H1 (cell line): Measurements from ENCODE around the gene TRPV6. TPM values are rescaled to one million over a fixed set of nuclear protein-coding genes. Genes with fewer than 3 reads are reported as not detected.

Source experiments
- CTCF ChIA-PET: fragments of 300-600 bp; sonication (Branson Sonifier 250); formaldehyde crosslinking; loops from one replicate; lab custom pipeline; 2021; ENCODE audit not compliant: partially characterized antibody; lab: Charles Lee
- POLR2A ChIA-PET: fragments of 300-600 bp; sonication (Branson Sonifier 250); formaldehyde crosslinking; loops from one replicate; lab custom pipeline; 2021; ENCODE audit warnings: inconsistent platforms; ENCODE audit not compliant: partially characterized antibody; lab: Charles Lee
- DNase-seq, 2 experiments: peaks; one replicate each; pipeline versions ENCODE4 v3.0.0 to v3.0.0-alpha.2; 2010 to 2022; ENCODE audit warnings: low spot score in 2 of 2, low read depth in 1 of 2, mixed read lengths in 1 of 2
- FAIRE-seq: peaks from 2 replicates; lab custom pipeline; 2011; peaks lifted over from hg19 to GRCh38; lab: Jason Lieb, UNC
- H2AFZ ChIP-seq: 2 replicates; pipeline ENCODE4 v1.8.1; 2012; ENCODE audit warnings: low read length, inconsistent platforms
- H2AK5ac ChIP-seq: 2 replicates; pipeline ENCODE4 v1.6.1; 2013; ENCODE audit warnings: low read depth, low read length
- H2BK120ac ChIP-seq: replicated peaks from 2 replicates; pipeline ENCODE3; 2013; ENCODE audit warnings: low read depth, low read length, inconsistent platforms
- H2BK12ac ChIP-seq: 2 replicates; pipeline ENCODE4 v1.6.1; 2013; ENCODE audit warnings: low read depth, low read length
- H2BK15ac ChIP-seq: 2 replicates; pipeline ENCODE4 v1.6.1; 2013; ENCODE audit warnings: low read length
- H2BK20ac ChIP-seq: 2 replicates; pipeline ENCODE4 v1.6.1; 2013; ENCODE audit warnings: low read length
- H2BK5ac ChIP-seq: 2 replicates; pipeline ENCODE4 v1.6.1; 2013; ENCODE audit warnings: low read depth, low read length
- H3K14ac ChIP-seq: 2 replicates; pipeline ENCODE4 v1.6.1; 2013; ENCODE audit warnings: inconsistent platforms; ENCODE audit not compliant: insufficient read length
- H3K18ac ChIP-seq: 2 replicates; pipeline ENCODE4 v1.6.1; 2013; ENCODE audit warnings: low read length; ENCODE audit errors: extremely low read depth
- H3K23ac ChIP-seq: 2 replicates; pipeline ENCODE4 v1.6.1; 2013; ENCODE audit warnings: inconsistent platforms; ENCODE audit not compliant: insufficient read length
- H3K23me2 ChIP-seq: 2 replicates; pipeline ENCODE4 v1.6.1; 2013; ENCODE audit warnings: low read depth, low read length
- H3K27ac ChIP-seq: 2 replicates; pipeline ENCODE4 v1.6.1; 2011; ENCODE audit warnings: low read depth, low read length, inconsistent platforms
- H3K27me3 ChIP-seq, 4 experiments: replicated peaks in 1 of 4; 1 replicate in 1 of 4; 2 replicates in 3 of 4; pipeline versions ENCODE4 v1.6.1 to v1.8.1; 2011 to 2013; ENCODE audit warnings: low read length in 3 of 4, mild to moderate bottlenecking in 3 of 4, inconsistent platforms in 2 of 4, mixed read lengths in 2 of 4, moderate library complexity in 1 of 4; ENCODE audit not compliant: control insufficient read depth in 3 of 4, insufficient read depth in 3 of 4; ENCODE audit errors: extremely low read depth in 1 of 4
- H3K36me3 ChIP-seq, 4 experiments: 2 replicates each; pipeline versions ENCODE4 v1.6.1 to v1.8.1; 2011 to 2013; ENCODE audit warnings: mild to moderate bottlenecking in 4 of 4, low read length in 3 of 4, moderate library complexity in 2 of 4, control low read depth in 1 of 4, inconsistent platforms in 1 of 4; ENCODE audit not compliant: insufficient read depth in 4 of 4, control insufficient read depth in 2 of 4
- H3K4ac ChIP-seq: replicated peaks from 2 replicates; pipeline ENCODE3; 2013; ENCODE audit warnings: low read length, low read depth, mixed read lengths, inconsistent platforms; ENCODE audit not compliant: insufficient read length
- H3K4me1 ChIP-seq, 4 experiments: replicated peaks in 1 of 4; 1 replicate in 1 of 4; 2 replicates in 3 of 4; pipeline versions ENCODE4 v1.6.1 to v1.8.1; 2011 to 2013; ENCODE audit warnings: low read length in 3 of 4, inconsistent platforms in 2 of 4, mixed read lengths in 1 of 4; ENCODE audit not compliant: insufficient read depth in 4 of 4, control insufficient read depth in 3 of 4
- H3K4me2 ChIP-seq, 2 experiments: 2 replicates each; pipeline versions ENCODE4 v1.6.1 to v1.8.1; 2011 to 2013; ENCODE audit warnings: low read depth in 2 of 2, low read length in 2 of 2, control low read depth in 1 of 2, inconsistent platforms in 1 of 2, mild to moderate bottlenecking in 1 of 2; ENCODE audit not compliant: insufficient read depth in 1 of 2
- H3K4me3 ChIP-seq, 4 experiments: fragments of 200-600, 300-600 bp in 1 of 4; sonication (generic), shearing (Covaris generic), sonication (Bioruptor Twin) in 1 of 4; 2 replicates each; pipeline versions ENCODE4 v1.5.1 to v1.8.1; 2011 to 2016; ENCODE audit warnings: low read length in 4 of 4, low read depth in 3 of 4, control low read depth in 2 of 4, inconsistent platforms in 2 of 4, mild to moderate bottlenecking in 2 of 4, mixed read lengths in 1 of 4, moderate library complexity in 1 of 4; ENCODE audit not compliant: insufficient read depth in 2 of 4; ENCODE audit errors: extremely low read depth in 1 of 4
- H3K56ac ChIP-seq: replicated peaks from 2 replicates; pipeline ENCODE3; 2013; ENCODE audit warnings: low read depth, mild to moderate bottlenecking, mixed read lengths, low read length, inconsistent platforms; ENCODE audit not compliant: insufficient read length
- H3K79me1 ChIP-seq: 2 replicates; pipeline ENCODE4 v1.6.1; 2013; ENCODE audit warnings: low read depth, low read length, control low read depth
- H3K79me2 ChIP-seq, 2 experiments: 2 replicates each; pipeline versions ENCODE4 v1.6.1 to v1.8.1; 2012 to 2013; ENCODE audit warnings: low read length in 2 of 2, mild to moderate bottlenecking in 2 of 2, inconsistent platforms in 1 of 2; ENCODE audit not compliant: insufficient read depth in 2 of 2, control insufficient read depth in 1 of 2
- H3K9ac ChIP-seq, 4 experiments: replicated peaks in 1 of 4; 1 replicate in 1 of 4; 2 replicates in 3 of 4; pipeline versions ENCODE4 v1.6.1 to v1.8.1; 2011 to 2013; ENCODE audit warnings: low read depth in 3 of 4, low read length in 3 of 4, control low read depth in 2 of 4, mild to moderate bottlenecking in 2 of 4, moderate library complexity in 2 of 4, inconsistent platforms in 1 of 4; ENCODE audit errors: extremely low read depth in 1 of 4
- H3K9me3 ChIP-seq, 2 experiments: 2 replicates each; pipeline versions ENCODE4 v1.6.1 to v1.8.1; 2012 to 2013; ENCODE audit warnings: mild to moderate bottlenecking in 2 of 2, moderate library complexity in 2 of 2, control low read depth in 1 of 2, inconsistent platforms in 1 of 2, low read depth in 1 of 2, low read length in 1 of 2, mixed read lengths in 1 of 2; ENCODE audit not compliant: insufficient read depth in 2 of 2
- H4K20me1 ChIP-seq, 2 experiments: replicated peaks in 1 of 2; 2 replicates each; pipeline versions ENCODE3 to v1.8.1; 2011 to 2013; ENCODE audit warnings: inconsistent platforms in 2 of 2, low read length in 2 of 2, mild to moderate bottlenecking in 1 of 2; ENCODE audit not compliant: insufficient read depth in 2 of 2, control insufficient read depth in 1 of 2
- H4K5ac ChIP-seq: 2 replicates; pipeline ENCODE4 v1.6.1; 2013; ENCODE audit warnings: low read length, low read depth, mixed read lengths, inconsistent platforms; ENCODE audit not compliant: insufficient read length
- H4K8ac ChIP-seq: 2 replicates; pipeline ENCODE4 v1.8.0; 2013; ENCODE audit warnings: mild to moderate bottlenecking, moderate library complexity, low read length, inconsistent platforms; ENCODE audit not compliant: insufficient read depth; ENCODE audit errors: extremely low read depth
- H4K91ac ChIP-seq: replicated peaks from 2 replicates; pipeline ENCODE3; 2013; ENCODE audit warnings: low read length, mixed read lengths, inconsistent platforms; ENCODE audit not compliant: insufficient read length
- NRF1 ChIP-seq: IDR thresholded peaks from 2 replicates; pipeline ENCODE4 v1.6.1; 2011; ENCODE audit warnings: mild to moderate bottlenecking, low read depth, low read length, improper control_type of control experiment
- SIRT6 ChIP-seq: IDR thresholded peaks from one replicate; pipeline ENCODE4 v1.7.1; 2012; ENCODE audit warnings: low read length, inconsistent platforms
- SRF ChIP-seq: IDR thresholded peaks from 2 replicates; pipeline ENCODE4 v1.6.1; 2011; ENCODE audit warnings: mild to moderate bottlenecking, low read depth, low read length, moderate library complexity
- WGBS, 2 experiments: shearing (Covaris generic) in 1 of 2; methylation state at CpG; one replicate each; pipeline versions ENCODE4 v1.1.6 to v1.1.7; 2013 to 2015; ENCODE audit warnings: low lambda C conversion rate in 2 of 2, mixed read lengths in 2 of 2, inconsistent platforms in 1 of 2, low coverage in 1 of 2, missing lambda C conversion rate in 1 of 2; ENCODE audit not compliant: insufficient replicate concordance in 2 of 2, insufficient coverage in 1 of 2, insufficient read length in 1 of 2; ENCODE audit errors: extremely low coverage in 1 of 2, missing lambda C conversion rate in 1 of 2; 5-methylcytosine and 5-hydroxymethylcytosine counted together
- polyA plus RNA-seq, 7 experiments: library from polyadenylated mRNA; depleted of rRNA in 3 of 7; stranded (reverse) in 5 of 7; unstranded in 2 of 7; fragments of >200 nt in 5 of 7; fragments of 200-250 nt in 2 of 7; gene quantifications; 1 replicate in 5 of 7; 2 replicates in 1 of 7; 4 replicates in 1 of 7; pipeline versions ENCODE4 v1.2.1 to v1.2.3, GENCODE V29; 2011 to 2013; ENCODE audit warnings: missing spikeins in 2 of 7, mixed read lengths in 2 of 7
- total RNA-seq: library from RNA; stranded (reverse); fragmentation: NEBNext Ultra II Directional; extraction: Animal tissue kit (Norgen Biotek cat#: 25700); gene quantifications from 2 replicates; pipeline ENCODE4 v1.2.1, GENCODE V29; 2021
- TF ChIP-seq, protein P1 (sequence below): IDR thresholded peaks from 2 replicates; pipeline ENCODE4 v1.6.1; 2012; ENCODE audit warnings: low read length, inconsistent platforms

Gene TRPV6
- total and polyA plus RNA-seq, 2 of the 8 experiments (the other 6 are each of a cell fraction or from before 2014, with no cell fraction given): 0.52 to 1.1 TPM

DNA sequence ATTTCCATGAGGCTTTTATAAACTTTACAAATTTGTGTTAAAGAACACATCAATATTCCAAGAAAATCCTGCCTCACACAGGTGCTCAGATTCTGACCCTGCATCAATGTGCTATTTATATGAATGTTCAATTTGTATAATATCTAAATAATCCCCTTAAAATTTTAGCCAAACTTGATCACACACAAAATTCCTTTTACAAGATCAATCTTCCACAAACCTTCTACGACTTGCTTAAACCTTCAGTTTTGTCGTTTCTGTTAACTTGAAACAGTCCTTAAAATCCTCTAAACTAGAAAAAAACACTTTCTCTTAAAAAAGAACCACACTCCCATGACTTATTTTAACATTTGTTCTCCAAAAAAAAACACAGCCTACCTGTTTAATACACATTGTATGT, 20.2 kb upstream of the TRPV6 start:
- Histone ChIP-seq H2BK120ac (no peak overlapping the region), H3K27me3 (no peaks in the 10 kb centered on the region), H3K4me3 (no peak overlapping the region), H4K8ac (no peak overlapping the region), H3K23me2 (no peaks in the 10 kb centered on the region), H4K20me1 (no peaks in the 10 kb centered on the region), H2BK5ac (no peak overlapping the region), H3K56ac (no peak overlapping the region), H3K36me3 (no peaks in the 10 kb centered on the region), H2AFZ (no peak overlapping the region), H3K27ac (no peak overlapping the region), H2BK20ac (no peak overlapping the region), H3K9ac (no peak overlapping the region), H3K79me2 (no peaks in the 10 kb centered on the region), H3K23ac (no peak overlapping the region), H3K9me3 (peaks cover 26 to 31% of the 10 kb centered on the region in 2 experiments), H2BK12ac (no peak overlapping the region), H3K4me2 (no peak overlapping the region), H3K18ac (no peak overlapping the region), H4K91ac (no peak overlapping the region), H3K4me1 (no peaks in the 10 kb centered on the region), H3K79me1 (no peaks in the 10 kb centered on the region), H3K4ac (no peak overlapping the region), H4K5ac (no peak overlapping the region), H2AK5ac (no peak overlapping the region), H2BK15ac (no peak overlapping the region), H3K14ac (no peak overlapping the region)
- WGBS, 2 experiments: 75% methylated on average over 2 of the region's 2 CpGs; no CpG with 5 or more reads in 1 of the 2 experiments
- POLR2A ChIA-PET: no interaction called here
- FAIRE-seq: no peak
- no peak for TF ChIP-seq SIRT6
- TF ChIP-seq NRF1: no peak
- no peak for TF ChIP-seq SRF
- TF ChIP-seq, protein P1, sequence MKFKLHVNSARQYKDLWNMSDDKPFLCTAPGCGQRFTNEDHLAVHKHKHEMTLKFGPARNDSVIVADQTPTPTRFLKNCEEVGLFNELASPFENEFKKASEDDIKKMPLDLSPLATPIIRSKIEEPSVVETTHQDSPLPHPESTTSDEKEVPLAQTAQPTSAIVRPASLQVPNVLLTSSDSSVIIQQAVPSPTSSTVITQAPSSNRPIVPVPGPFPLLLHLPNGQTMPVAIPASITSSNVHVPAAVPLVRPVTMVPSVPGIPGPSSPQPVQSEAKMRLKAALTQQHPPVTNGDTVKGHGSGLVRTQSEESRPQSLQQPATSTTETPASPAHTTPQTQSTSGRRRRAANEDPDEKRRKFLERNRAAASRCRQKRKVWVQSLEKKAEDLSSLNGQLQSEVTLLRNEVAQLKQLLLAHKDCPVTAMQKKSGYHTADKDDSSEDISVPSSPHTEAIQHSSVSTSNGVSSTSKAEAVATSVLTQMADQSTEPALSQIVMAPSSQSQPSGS: no peak
- CTCF ChIA-PET: no interaction called here
- DNase-seq: no peak
